Tibial nerve (tissue), 4 donors: ENCODE measurements around the gene ZNRF1.

Experiments
- EP300 ChIP-seq, 2 donors: sonication (generic); formaldehyde crosslinking; IDR thresholded peaks; one replicate each; pipeline ENCODE4 v1.6.1; 2017; ENCODE audit warnings: antibody characterized with exemption in 2 of 2, mild to moderate bottlenecking in 1 of 2
- POLR2A ChIP-seq, 2 donors: fragments of 450-650 bp; IDR thresholded peaks; one replicate each; pipeline ENCODE4 v1.6.1; 2017; ENCODE audit warnings: antibody characterized with exemption in 2 of 2, mild to moderate bottlenecking in 2 of 2, moderate library complexity in 2 of 2
- TF ChIP-seq, protein P1 (sequence below), 5 experiments: fragments of 200-600 bp in 3 of 5; fragments of 450-650 bp in 2 of 5; sonication (generic) in 3 of 5; IDR thresholded peaks; one replicate each; pipeline ENCODE4 v1.5.1; 2016 to 2019; ENCODE audit warnings: antibody characterized with exemption in 5 of 5, mild to moderate bottlenecking in 3 of 5, moderate library complexity in 2 of 5

DNA sequence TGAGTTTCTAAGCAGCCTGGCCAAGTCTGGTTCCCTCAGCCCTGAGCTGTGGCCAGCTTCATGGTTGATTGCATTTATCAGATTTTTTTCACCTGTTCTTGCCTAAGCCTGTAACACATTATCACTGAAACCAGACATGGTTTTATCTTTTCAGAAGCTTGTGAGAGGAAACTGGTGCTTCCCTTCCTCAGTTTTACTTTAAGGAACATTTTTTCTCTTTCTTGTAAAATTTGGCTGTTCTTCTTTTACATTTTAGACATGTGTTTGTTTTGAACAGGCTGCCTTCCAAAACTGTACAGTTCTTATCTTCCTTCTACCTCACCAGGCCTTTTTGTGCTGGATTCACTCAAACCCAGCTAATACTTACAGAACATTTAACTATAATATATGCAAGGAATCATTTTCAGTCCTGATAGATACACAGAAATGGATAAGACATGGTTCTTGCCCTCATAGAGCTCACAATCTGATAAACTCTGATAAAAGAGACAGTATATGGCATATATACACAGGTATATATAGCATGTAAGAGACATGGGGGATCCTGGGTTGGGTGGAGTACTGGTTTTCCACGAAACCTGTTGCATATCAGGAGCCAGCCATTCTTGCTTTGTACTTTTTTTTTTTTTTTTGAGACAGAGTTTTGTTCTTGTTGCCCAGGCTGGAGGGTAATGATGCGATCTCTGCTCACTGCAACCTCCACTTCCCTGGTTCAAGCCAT lies 44.5 kb downstream of the ZNRF1 start:
- TF ChIP-seq, protein P1, sequence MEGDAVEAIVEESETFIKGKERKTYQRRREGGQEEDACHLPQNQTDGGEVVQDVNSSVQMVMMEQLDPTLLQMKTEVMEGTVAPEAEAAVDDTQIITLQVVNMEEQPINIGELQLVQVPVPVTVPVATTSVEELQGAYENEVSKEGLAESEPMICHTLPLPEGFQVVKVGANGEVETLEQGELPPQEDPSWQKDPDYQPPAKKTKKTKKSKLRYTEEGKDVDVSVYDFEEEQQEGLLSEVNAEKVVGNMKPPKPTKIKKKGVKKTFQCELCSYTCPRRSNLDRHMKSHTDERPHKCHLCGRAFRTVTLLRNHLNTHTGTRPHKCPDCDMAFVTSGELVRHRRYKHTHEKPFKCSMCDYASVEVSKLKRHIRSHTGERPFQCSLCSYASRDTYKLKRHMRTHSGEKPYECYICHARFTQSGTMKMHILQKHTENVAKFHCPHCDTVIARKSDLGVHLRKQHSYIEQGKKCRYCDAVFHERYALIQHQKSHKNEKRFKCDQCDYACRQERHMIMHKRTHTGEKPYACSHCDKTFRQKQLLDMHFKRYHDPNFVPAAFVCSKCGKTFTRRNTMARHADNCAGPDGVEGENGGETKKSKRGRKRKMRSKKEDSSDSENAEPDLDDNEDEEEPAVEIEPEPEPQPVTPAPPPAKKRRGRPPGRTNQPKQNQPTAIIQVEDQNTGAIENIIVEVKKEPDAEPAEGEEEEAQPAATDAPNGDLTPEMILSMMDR (IDR thresholded peaks at IDR 0.05): no peak
- TF ChIP-seq POLR2A (IDR thresholded peaks at IDR 0.05): no peak
- no peak for TF ChIP-seq EP300 (IDR thresholded peaks at IDR 0.05)
